HG03280 (cell line): ENCODE measurements around the gene TUBGCP5.

ENCODE experiments used
- ATAC-seq: cut with Tn5 transposase; IDR thresholded peaks from one replicate; pipeline ENCODE4 v1.9.1; 2021; ENCODE audit warnings: mild to moderate bottlenecking, moderate library complexity; ENCODE audit not compliant: unreplicated experiment

The TUBGCP5 gene

GRCh38 chr15:22954798-22955543 lies 84.4 kb downstream of the TUBGCP5 start:
- ATAC-seq: no peak

GRCh38 chr15:22954326-22954725 lies 85.0 kb downstream of the TUBGCP5 start:
- no peak for ATAC-seq

- no peak for ATAC-seq
Observed at GRCh38 chr15:22952796-22953579, 86.4 kb downstream of the TUBGCP5 start.

DNA sequence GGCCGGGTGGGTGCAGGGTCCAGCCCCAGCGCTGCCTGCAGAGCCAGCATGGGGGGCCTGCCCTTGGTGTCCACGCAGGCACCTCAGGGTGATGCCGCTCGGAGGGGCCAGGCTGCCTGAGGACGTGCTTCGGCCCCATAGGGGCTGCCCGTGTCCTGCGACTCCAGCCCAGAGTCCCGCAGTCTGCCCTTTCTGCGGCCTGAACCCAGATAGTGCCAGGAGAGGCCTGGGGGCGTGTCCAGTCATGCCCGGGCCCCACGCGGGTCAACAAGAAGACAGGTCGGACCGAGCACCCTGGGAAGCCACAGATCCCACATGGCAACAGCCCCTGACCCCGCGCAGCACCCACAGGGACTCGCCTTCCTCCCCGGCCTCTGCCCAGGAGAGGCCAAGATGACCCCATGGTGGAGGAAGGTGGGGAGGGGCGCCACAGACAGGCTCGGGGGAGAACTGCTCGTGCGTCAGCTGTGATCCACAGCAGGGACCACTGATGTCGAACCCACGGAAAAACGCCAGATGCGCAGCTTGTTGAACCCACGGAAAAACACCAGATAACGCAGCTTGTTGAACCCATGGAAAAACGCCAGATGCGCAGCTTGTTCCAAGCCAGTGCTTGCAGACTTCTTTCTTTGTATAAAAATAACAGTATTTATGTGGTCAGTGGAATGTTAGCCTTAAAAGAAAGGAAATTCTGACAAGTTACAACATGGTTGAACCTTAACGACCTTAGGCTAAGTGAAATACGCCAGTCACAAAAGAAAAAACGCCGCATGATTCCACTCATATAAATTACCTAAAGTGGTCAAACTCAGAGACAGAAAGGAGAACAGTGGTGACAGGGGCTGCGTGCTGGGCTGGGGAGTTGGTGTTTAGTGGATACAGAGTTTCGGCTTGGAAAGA lies 87.7 kb downstream of the TUBGCP5 start:
- ATAC-seq: no peak

DNA sequence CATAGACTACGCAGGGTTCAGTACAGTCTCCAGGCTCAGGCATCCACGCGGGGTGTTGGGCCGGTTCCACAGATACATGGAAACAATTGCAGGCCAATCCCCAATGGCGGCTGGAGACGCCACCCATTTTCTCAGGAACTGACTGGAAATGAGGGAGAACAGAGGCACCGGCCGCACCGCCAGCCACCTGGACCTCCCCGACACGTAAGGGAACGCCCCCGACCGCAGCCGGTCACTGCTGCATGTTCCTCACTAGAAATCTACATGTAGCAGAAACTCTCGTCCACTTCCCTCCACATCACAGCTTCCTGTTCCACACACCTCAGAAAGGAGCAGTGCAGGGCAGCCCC lies 88.4 kb downstream of the TUBGCP5 start:
- no peak for ATAC-seq

DNA sequence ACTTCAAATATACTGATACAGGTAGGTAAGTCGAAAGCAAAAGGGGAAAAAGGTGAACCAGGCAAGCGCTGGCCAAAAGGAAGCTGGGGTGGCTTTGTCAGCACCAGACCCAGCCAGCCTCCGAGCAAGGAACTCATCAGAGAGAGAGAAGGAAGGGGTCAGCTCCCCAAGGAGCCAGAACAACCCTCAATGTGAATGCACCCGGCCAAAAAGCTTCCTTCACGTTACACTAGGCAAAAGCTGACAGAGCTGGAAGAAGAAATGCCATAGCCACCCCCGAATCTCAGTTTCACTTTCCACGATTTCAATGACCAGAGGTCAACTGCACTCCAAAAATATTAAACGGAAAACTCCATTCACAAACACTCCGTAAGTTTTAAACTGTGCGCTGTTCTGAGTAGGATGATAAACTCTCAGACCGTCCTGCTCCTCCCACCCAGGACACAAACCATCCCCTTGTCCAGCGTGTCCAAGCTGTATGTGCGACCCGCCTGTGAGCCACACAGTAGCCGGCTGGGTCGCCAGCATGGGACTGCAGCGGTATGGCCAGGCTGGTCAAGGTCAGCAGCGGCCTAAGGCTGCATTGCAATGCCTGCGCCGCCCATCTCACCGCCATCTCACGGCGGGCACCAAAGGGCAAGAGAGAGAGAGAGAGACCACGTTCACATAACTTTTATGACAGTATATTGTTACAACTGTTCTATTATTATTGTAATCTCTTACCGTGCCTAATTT lies 88.9 kb downstream of the TUBGCP5 start:
- no peak for ATAC-seq
